B cell (primary cell): ENCODE results near the gene IFT88.

Experiments used
- CTCF ChIP-seq: fragments of 200-600 bp; IDR thresholded peaks from one replicate; pipeline ENCODE4 v1.8.0; 2022; ENCODE audit warnings: antibody characterized with exemption, mild to moderate bottlenecking
- EZH2 ChIP-seq: IDR thresholded peaks from 2 replicates; pipeline ENCODE4 v1.6.1; 2012; ENCODE audit warnings: borderline replicate concordance, low read depth, mild to moderate bottlenecking, moderate library complexity, low read length; ENCODE audit not compliant: insufficient read depth, poor library complexity, severe bottlenecking

GRCh38 chr13:20701461-20701860 lies 134.5 kb downstream of the IFT88 start:
- TF ChIP-seq CTCF (no peak), EZH2 (no peak)
